ENCODE data around the gene METTL3.
"Not testable (repeated sequence)": the region's sequence is repeated elsewhere in the genome, so short reads cannot be mapped to it uniquely, and the experiment has no call there.

Gene METTL3

GRCh38 chr14:21510735-21511657, at the start of gene METTL3:
TSS of gene METTL3 (minus strand) at chr14:21511340. CDS start at chr14:21511223, 117 bp downstream.
- DNase-seq = peak; percentile 94

GRCh38 chr14:21558703-21559170, 47.6 kb upstream of the METTL3 start:
- DNase-seq = no peak

DNA sequence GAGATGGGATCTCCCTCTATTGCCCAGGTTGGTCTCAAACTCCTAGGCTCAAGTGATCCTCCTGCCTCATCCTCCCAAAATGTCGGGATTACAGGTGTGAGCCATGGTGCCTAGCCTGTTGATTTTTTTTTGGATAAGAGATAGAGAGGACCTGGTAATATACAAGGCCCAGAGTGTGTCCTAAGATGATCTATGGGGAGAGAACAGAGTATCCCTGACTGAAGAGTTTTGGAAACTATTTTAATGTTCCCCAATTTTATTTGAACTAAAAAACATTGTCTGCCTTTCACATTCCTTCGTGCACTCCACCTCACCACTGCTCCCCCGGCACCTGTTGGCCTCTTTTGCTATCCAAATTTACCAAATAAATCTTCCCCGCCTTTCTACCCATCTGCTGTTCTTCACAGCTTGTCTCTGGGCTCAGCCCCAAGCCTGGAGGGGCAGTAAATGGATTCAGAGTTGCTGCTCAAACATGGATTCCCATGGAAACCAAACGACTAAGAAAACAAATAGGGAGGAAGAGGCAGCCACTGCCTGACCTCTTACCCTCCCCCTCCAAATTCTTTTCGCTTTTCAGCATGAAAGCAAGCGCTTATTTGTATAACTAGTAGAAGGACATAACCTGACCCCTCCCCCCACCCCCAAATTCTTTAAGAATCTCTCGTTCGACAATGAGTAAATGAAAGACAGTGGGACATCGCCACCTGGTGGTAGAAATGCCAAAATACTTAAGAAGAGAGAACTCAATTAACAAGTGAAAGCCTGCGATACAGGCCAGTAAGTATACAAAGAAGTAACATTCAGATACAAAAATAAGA, 46.2 kb upstream of the METTL3 start:
- peak; percentile 83 for DNase-seq

DNA sequence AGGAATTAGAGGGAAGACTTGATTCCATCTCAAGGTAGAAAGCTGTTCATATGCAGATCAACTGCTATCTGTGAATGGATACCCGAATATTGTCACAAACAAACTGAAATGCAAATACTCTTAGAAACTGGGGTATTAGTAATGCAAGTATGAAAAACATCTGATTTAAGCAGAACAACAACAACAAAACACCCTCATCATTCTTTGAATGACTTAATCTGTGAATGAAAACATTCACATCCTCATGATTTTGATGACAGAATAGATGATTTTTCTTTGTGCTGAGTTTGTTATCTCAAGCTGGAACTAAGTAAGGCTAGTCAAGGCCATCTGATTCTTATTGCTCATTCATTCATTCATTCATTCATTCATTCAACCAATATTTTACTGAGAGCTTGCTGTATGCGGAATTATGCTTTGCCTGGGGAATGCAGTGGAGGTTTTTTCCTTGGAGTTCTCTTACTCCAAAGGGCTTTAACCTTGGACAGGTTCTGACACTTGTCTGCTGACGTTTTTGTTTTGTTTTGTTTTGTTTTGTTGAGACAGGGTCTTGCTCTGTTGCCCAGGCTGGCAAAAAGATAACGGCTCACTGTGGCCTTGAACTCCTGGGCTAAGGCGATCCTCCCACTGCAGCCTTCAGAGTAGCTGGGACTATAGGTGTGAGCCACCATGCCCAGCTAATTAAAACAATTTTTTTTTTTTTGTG, 45.4 kb upstream of the METTL3 start:
- DNase-seq = no peak

- DNase-seq = no peak
Measured at GRCh38 chr14:21553266-21553665, 42.1 kb upstream of the METTL3 start.

DNA sequence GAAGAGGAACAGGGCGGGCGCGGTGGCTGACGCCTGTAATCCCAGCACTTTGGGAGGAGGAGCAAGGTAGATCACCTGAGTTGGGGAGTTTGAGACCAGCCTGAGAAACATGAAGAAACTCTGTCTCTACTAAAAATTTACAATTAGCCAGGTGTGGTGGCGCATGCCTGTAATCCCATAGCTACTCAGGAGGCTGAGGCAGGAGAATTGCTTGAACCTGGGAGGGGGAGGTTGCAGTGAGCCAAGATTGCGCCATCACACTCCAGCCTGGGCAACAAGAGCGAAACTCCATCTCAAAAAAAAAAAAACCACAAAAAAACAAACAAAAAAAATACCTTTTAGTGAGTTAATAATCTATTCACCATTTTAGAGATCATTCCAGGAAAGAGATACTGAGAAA, 33.4 kb upstream of the METTL3 start:
- not testable (repeated sequence) for DNase-seq

DNA sequence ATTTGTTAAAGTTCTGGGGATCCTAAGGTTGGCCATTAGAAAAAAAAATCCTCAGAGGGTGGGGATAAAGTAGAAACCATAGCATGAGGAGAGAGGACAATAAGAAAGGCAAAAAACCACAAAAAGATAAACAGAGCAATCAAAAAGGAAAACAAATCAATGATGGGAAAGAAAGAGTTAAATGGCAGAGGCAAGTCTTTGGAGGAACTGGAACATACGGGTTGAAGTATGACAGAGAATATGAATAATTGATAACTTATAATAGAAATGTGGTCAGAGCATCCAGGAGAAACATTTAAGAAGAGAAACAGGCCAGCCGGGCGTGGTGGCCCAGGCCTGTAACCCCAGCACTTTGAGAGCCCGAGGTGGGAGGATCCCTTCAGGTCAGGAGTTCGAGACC, 32.8 kb upstream of the METTL3 start:
- DNase-seq = no peak

- DNase-seq = no peak
Measured at GRCh38 chr14:21543521-21543960, 32.4 kb upstream of the METTL3 start.

GRCh38 chr14:21541413-21542074, 30.4 kb upstream of the METTL3 start:
- no peak for DNase-seq

GRCh38 chr14:21539189-21539940, 28.2 kb upstream of the METTL3 start:
- no peak for DNase-seq

DNA sequence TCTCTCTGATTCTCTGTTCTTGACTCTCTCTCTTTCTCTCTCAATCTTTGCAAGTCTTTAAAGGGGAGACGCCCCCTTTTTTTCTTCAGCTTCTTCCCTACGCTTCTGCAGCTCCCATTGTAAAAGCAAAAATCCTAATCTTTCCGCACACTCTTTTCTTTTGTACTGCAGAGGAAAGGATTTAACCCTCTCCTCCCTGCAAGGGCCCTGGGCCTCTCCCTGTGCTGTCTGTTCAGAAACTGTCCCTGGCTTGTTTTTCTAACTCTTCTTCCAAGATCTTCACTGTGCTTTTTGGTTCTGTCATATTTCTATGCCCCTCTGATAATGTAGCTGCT, 25.9 kb upstream of the METTL3 start:
- no peak for DNase-seq

- no peak for DNase-seq
Measured at GRCh38 chr14:21536418-21537089, 25.4 kb upstream of the METTL3 start.

GRCh38 chr14:21535545-21536417, 24.6 kb upstream of the METTL3 start:
- DNase-seq = no peak

DNA sequence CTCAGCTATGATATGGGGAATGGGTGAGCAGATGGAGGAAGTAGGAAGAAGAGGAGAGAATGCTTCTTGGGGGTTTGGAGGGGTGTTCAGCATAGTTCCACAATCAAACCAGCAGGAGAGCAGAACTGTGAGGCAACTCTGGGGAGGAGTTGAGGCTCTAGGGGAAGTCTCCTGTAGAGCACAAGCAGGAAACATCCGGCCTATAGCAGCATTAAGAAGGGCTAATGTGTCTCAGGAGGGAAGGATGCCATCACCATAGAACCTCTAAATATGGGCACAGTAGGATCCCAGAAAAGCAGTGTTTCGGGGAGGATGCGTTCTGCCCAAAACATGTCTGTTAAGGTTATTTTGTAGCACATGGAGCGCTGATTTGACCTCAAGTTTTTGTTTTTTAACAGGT, 23.4 kb upstream of the METTL3 start:
- DNase-seq = no peak

DNA sequence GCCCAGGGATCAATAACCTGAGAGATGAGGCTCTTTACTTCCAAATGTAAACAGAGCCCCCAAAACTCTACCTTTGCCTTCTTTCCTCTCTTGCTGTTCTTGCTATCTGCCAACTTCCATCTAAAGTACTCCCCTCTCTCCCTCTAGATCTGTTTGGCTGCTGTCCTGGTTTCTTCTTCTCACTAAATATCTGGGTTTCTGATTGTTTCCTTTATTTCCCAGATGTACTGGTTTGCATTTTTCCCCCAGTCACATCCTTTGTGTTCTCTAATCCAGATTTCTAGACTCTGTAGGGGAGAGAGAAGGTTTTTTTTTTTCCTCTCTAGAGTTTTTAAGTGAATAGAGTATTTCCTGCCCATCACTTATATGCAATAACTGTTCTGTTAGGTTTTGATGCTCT, 22.2 kb upstream of the METTL3 start:
- no peak for DNase-seq

GRCh38 chr14:21529515-21529914, 18.4 kb upstream of the METTL3 start:
- no peak for DNase-seq

DNA sequence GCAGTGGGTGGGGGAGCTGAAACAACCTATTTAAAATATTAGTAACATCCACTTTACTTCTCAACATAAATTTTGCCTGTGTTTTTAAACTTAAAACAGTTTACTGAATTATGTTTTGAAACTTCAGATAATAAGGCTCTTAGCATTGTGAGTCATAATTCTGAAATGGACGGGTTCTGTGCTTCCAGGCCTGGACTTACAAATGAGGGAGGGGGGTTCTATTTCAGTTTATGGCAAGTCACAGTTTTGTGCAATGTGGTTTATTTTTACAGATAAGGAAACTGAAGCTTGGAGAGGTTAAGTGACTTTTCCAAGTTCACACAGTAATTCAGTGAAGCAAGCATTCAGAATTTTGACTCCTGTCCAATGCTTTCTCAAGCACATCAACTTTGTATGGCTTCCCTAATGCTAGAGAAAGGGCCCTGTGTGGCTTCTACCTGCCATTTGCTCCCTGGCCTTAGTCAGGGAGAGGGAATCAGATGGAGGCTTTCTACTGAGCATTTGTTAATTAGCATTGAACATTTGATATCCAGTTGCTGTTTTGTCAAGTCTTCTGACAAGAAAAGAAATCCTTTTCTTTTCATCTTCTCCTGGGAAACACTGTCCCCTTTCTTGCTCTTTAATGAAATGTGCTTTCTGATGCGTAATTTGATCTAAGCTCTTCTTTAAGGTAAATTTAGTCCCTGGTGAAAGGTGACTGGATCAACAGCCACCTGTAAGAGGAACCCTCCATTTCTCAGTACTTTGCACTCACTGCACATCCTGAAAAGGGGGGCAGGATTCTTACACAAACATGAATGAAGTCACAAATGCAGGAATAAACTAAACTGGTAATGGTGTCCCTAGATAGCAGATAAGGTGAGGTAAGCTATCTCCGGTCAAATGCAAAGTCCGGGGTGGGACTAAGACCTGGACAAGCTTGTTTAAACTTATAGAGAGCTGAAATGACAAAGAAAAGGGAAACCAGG, 17.5 kb upstream of the METTL3 start:
- DNase-seq = no peak

- no peak for DNase-seq
Measured at GRCh38 chr14:21527318-21527679, 16.2 kb upstream of the METTL3 start.
